ENCODE measurements around the gene FAM90A1.
"Not testable (repeated sequence)": the region's sequence is repeated elsewhere in the genome, so short reads cannot be mapped to it uniquely, and the experiment has no call there.

- TF ChIP-seq CTCF (conservative IDR thresholded peaks at IDR 0.05 in 1 of 2, IDR thresholded peaks at IDR 0.05 in 1 of 2; ENCODE audit: low read depth in 1 of 2, low read length in 2 of 2); EZH2 (IDR thresholded peaks at IDR 0.05; ENCODE audit: low read length, missing control alignments): not testable (repeated sequence)
These were observed 27.3 kb upstream of the FAM90A1 start for GRCh38 chr12:8254705-8255104.
